ENCODE results near the gene GJA9.

GRCh38 chr1:38832370-38832734, 49.0 kb downstream of the GJA9 start:
- TF ChIP-seq CTCF (IDR thresholded peaks at IDR 0.05; ENCODE audit: low read depth, low read length, poor library complexity, severe bottlenecking) = no peak
- TF ChIP-seq EZH2phosphoT487 (IDR thresholded peaks at IDR 0.05; ENCODE audit: borderline replicate concordance, low read length) = no peak

Measured in DOHH2 (cell line).